22Rv1 (cell line): ENCODE results near the gene SLC27A3.

Experiments used
- CTCF ChIP-seq: fragments of 450-650 bp; IDR thresholded peaks from 2 replicates; pipeline ENCODE4 v1.5.1; 2017; ENCODE audit warnings: mild to moderate bottlenecking
- ZFX ChIP-seq: fragments of 450-650 bp; IDR thresholded peaks from 2 replicates; pipeline ENCODE4 v1.6.1; 2017; ENCODE audit warnings: antibody characterized with exemption, borderline replicate concordance

DNA sequence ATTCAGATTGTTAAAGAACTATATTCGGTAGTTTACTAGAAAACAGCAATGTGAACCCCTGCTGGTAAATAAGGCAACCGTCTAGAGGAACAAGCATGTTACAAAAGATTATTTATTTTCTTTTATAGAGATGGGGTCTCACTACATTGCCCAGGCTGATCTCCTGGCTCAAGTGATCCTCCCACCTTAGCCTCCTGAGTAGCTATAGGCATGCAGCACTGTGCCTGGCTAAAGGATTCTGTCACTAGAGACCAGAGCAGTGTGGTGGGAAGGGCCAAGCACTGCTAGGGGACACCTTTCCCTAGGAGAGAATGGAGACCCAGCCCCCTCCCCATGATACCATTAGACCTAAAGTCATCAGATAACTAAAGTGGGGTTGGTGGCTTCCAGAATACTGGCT, 28.9 kb downstream of the SLC27A3 start:
- no peak for TF ChIP-seq CTCF
- no peak for TF ChIP-seq ZFX
